ENCODE data around the gene FBXW5. TPM values are rescaled to one million over a fixed set of nuclear protein-coding genes. Genes with fewer than 3 reads are reported as not detected.

Gene FBXW5
- total RNA-seq, 4 donors from 2014 or later = 87.9 to 363 (median 126) TPM

GRCh38 chr9:136958898-136959850 lies 14.6 kb upstream of the FBXW5 start:
- no peak for TF ChIP-seq CTCF (IDR thresholded peaks at IDR 0.05; ENCODE audit: low read depth)

- TF ChIP-seq CTCF (IDR thresholded peaks at IDR 0.05; ENCODE audit: low read depth) = no peak
These were observed 13.9 kb upstream of the FBXW5 start for GRCh38 chr9:136958473-136958872.

- no peak for TF ChIP-seq CTCF (IDR thresholded peaks at IDR 0.05; ENCODE audit: low read depth)
These were observed 13.4 kb upstream of the FBXW5 start for GRCh38 chr9:136957901-136958300.

- TF ChIP-seq CTCF (IDR thresholded peaks at IDR 0.05; ENCODE audit: low read depth) = no peak
These were observed 12.9 kb upstream of the FBXW5 start for GRCh38 chr9:136957461-136957860.

GRCh38 chr9:136956604-136957003 lies 12.1 kb upstream of the FBXW5 start:
- no peak for TF ChIP-seq CTCF (IDR thresholded peaks at IDR 0.05; ENCODE audit: low read depth)

GRCh38 chr9:136955943-136956335 lies 11.4 kb upstream of the FBXW5 start:
- no peak for TF ChIP-seq CTCF (IDR thresholded peaks at IDR 0.05; ENCODE audit: low read depth)

GRCh38 chr9:136955202-136955942 lies 10.8 kb upstream of the FBXW5 start:
- no peak for TF ChIP-seq CTCF (IDR thresholded peaks at IDR 0.05; ENCODE audit: low read depth)

Measured in subcutaneous adipose tissue (tissue), 4 donors.